NT2/D1 (cell line): Measurements from ENCODE around the gene BANF1.

ENCODE experiments used
- SUZ12 ChIP-seq: IDR thresholded peaks from 2 replicates; pipeline ENCODE4 v1.6.1; 2011; ENCODE audit not compliant: insufficient read length, insufficient read depth; ENCODE audit errors: extremely low read depth
- YY1 ChIP-seq: IDR thresholded peaks from 2 replicates; pipeline ENCODE4 v1.6.1; 2011; ENCODE audit not compliant: insufficient read length, insufficient read depth
- ZNF274 ChIP-seq: IDR thresholded peaks from 2 replicates; pipeline ENCODE4 v1.6.1; 2011; ENCODE audit warnings: mild to moderate bottlenecking, low read depth, low read length

- TF ChIP-seq YY1 (no peak), ZNF274 (no peak), SUZ12 (no peak)
Measured at GRCh38 chr11:66015936-66016792, 13.9 kb downstream of the BANF1 start.
